Liver (tissue), 3 donors: ENCODE data around the gene CALM3.

Experiments used
- ATF3 ChIP-seq: IDR thresholded peaks from 2 replicates; pipeline ENCODE4 v1.6.1; 2016; ENCODE audit warnings: antibody characterized with exemption
- CTCF ChIP-seq: fragments of 150-350 bp; IDR thresholded peaks from 2 replicates; pipeline ENCODE4 v1.5.1; 2017; ENCODE audit warnings: improper control_type of control experiment, low read depth, low read length; ENCODE audit not compliant: missing input control
- JUND ChIP-seq, 2 donors: IDR thresholded peaks; 2 replicates each; pipeline ENCODE4 v1.6.1; 2016; ENCODE audit warnings: antibody characterized with exemption in 2 of 2
- MAX ChIP-seq: IDR thresholded peaks from 2 replicates; pipeline ENCODE4 v1.6.1; 2016; ENCODE audit warnings: antibody characterized with exemption
- RAD21 ChIP-seq, 2 donors: IDR thresholded peaks; 2 replicates each; pipeline ENCODE4 v1.6.1; 2016; ENCODE audit warnings: antibody characterized with exemption in 2 of 2, mild to moderate bottlenecking in 2 of 2
- donor health status: healthy.
- donor health status: healthy.

GRCh38 chr19:46578450-46578849, 22.7 kb upstream of the CALM3 start:
- TF ChIP-seq CTCF (no peak), MAX (no peak), ATF3 (no peak), RAD21 (IDR thresholded peaks at IDR 0.05) (no peak), JUND (IDR thresholded peaks at IDR 0.05) (no peak)
